LoVo (cell line): Measurements from ENCODE around the gene CD300E.
"Not testable (repeated sequence)": the region's sequence is repeated elsewhere in the genome, so short reads cannot be mapped to it uniquely, and the experiment has no call there.

Experiments
- DNase-seq: peaks from one replicate; pipeline ENCODE4 v3.0.0-alpha.2; 2016; ENCODE audit warnings: low spot score

The CD300E gene, protein sequence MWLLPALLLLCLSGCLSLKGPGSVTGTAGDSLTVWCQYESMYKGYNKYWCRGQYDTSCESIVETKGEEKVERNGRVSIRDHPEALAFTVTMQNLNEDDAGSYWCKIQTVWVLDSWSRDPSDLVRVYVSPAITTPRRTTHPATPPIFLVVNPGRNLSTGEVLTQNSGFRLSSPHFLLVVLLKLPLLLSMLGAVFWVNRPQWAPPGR

DNA sequence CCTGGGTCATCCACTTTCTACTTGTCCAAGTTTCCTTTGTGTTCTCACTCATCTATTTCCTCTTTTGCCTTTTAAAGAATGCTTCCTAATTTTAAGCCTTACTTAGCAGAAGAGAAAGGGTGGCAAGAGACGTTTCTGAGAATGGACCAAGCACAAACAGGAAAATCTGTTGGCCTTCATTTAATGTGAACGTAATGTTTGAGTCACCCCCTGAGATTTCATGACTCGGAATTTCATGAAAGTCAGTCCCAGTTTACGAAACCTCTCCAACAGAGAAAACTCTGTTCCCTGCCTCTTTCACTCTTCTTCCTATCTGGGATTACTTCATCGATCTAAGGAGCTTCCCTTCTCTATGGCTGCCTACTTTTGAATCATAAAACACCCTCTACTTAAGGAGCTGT lies at the start of gene CD300E:
TSS of gene CD300E (minus strand) at position 46 of the 401 bp plus-strand sequence. CDS start 117 bp downstream, outside the sequence.
- no peak for DNase-seq

DNA sequence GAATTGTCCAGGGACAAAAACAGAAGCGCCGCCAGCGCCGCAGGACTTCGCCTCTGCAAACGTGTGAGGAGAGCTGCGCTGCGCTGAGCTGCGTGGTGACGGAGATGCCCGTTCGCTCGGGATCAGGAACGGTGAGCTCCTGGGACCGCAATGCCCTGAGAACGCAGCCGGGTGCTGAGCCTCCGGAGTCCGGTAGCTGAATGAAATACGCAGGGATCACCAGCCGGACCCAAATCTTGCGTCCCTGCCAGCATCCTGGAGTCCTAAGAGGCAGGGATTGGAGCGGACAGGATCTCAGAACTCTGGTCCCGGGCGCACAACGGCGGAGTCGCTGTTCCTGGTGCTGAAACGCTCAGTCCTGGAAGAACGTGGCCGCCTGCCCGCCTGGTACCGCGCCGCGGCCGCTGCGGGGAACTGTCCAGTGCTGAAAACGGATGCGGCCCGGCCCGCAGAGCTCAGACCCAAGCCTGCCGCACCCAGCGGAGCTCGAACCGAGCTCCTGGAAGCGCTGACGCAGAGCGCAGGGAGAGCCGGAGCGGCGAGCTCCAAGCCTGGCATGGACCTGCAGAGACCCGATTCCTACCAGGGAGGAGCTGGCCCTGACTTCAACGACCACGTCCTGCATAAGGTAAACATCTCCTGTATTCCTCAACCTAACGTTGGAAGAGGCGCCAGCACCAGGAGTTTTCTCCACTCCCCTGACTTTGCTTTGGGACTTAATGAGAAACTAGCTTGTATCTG lies 47.7 kb upstream of the CD300E start:
- no peak for DNase-seq

DNA sequence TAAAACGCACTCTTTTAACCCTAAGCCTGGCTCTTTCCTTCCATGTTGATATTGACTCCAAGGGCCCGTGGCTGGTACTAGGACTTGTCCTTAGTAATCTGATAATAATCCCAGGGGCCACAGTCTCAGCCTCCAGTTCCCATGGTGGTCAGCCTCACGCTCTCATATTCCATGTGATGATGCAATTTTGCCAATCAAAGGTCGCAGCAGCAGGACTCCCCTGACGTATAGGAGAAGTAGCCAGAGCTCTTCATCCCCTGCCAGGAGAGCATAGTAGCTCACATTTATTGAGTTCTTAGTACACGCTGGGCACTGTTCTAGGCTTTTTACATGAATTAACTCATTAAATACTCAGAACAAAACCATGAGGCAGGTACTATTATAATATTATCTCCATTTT lies 46.8 kb upstream of the CD300E start:
- DNase-seq, result no peak

DNA sequence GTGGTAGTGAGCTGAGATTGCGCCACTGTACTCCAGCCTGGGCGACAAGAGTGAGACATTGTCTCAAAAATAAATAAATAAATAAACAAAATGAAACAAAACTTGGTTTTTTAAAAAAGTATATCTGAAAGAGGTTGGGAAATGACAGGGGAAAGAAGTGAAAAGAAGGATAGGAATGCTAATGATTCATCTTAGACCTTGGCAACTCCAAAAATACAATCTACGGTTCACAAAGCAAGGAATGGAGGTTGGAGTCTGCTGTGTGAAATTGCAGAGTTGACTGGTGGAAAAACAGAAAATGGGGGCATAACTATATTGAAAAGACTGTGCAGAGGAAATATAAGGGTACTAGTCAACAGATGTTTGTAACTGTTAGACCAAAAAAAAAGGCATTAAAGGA lies 40.0 kb upstream of the CD300E start:
- no peak for DNase-seq

DNA sequence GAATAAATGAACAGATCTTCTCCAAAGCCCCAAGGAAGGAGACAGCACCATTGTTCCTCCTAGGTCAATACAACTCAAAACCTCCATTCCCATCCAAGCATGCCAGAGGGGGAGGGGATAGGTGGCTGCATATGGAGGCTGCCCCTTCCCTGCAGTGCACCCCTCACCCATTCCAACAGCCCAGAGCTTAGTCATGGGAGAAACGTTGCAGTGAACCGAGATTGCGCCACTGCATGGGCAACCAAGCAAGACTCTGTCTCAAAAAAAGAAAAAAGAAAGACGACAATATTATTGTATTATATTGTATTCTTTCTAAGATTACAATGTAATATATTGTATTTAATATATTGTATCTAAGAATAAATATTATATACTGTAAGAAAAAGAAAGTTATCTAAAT lies 36.4 kb upstream of the CD300E start:
- DNase-seq, result no peak

DNA sequence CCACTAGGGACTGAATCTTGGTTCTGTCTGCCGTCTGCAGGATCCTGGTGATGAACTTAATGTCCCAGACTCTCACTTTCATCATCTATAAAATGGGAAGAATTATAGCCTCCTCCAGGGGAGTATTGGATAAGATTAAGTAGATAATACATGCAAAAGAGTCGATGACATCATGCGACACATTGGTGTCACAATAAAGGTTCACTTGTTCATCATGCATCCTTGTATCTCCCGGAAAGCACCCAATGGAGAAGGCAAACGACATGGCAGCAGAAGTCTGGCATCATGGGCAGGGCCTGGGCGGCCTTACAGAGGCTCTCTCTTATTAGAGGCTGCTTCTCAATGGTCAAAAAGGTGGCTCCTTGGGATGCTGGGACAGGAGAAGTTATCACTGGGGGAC lies 35.1 kb upstream of the CD300E start:
- DNase-seq, result no peak

DNA sequence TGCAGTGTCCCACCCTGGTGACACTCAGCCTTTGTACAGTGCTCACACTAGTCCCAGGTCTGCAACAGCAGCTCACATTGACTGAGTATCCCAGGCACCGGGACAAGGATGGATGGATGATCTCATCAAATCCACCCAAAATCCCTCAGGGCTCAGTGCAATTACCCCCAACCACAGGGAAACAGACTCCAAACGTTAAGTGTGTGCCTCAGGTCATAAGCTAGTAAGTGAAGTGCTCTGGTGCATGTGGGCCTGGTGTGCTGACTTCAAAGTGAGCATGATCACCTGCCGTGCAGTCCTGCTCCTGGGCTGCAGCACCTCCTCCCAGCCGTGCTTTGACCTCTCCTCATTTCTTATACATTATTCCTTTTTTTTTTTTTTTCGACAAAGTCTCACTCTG lies 31.2 kb upstream of the CD300E start:
- DNase-seq, result no peak

DNA sequence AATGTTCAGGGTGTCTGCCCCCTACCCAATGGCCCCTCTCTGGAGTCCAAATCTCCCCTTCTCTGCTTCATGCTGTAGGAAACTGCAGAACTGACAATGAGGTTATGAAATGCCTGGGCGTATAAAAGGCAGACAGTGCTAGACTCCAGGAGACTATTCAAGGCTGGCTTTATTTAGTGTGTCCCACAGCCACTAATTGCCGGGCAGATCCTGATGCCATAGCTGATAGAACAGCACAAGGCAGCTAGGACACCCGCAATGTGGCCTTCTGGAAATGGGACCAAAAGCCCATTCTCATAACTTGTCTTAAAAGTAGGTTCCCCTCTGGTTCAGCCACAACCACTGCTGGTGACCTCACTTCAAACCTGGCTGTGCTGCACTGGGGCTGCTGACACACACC lies 28.5 kb upstream of the CD300E start:
- DNase-seq, result no peak

DNA sequence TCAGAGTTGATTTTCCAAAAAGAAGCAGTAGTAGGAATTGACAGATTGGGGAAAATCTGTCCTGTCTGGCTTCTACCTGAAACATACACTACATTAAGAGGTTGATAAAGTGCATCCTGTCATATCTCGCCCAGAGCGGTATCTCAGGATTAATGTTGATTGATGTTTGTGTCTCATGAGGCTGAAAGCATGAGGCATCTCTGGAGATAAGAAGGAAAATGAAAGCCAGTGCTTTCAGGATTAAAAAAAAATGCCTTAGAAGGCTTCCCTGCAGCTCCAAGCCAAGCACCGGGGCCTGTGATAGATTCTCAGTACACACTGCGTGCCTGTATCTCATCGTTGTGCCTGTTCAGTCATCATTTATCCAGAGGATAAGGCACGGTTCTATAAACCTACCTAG lies 26.4 kb upstream of the CD300E start:
- no peak for DNase-seq

DNA sequence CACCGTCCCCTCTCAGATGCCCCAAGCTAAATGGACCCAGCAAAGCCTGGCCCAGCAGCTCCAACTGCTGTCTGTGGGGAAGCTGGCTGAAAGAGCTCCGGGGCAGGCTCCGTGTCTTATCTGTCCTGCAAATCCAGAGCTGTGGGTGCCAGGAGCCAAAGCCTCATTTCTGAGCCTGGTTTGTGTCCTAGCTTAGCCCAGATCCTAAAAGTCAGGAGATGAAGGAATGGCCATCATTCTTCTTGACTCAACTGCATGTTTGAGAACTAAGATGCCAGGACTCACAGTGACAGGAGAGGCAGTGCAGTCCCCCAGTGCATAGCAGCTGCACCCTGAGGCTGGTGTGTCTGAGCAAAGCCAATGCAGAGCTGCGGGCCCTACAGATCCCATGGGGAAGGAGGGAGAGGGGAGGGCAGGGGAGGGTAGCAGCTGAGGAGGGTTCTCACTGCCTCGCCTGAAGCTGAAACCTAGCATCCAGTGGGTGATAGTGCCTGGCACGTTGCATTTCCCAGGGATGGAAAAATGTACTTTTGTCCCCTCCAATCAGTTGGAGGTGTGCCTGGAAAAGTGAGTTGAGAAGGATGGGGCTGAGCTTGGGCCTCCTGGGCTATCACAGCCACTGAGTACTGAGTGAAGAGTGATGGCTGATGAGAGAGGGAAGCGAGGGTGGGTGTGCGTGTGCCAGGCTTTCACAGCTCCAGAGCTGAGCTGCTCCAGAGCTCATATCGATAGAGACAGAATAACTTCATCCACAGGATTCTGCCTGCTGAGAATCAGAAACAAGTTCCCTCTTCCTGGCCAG lies 24.5 kb upstream of the CD300E start:
- no peak for DNase-seq

DNA sequence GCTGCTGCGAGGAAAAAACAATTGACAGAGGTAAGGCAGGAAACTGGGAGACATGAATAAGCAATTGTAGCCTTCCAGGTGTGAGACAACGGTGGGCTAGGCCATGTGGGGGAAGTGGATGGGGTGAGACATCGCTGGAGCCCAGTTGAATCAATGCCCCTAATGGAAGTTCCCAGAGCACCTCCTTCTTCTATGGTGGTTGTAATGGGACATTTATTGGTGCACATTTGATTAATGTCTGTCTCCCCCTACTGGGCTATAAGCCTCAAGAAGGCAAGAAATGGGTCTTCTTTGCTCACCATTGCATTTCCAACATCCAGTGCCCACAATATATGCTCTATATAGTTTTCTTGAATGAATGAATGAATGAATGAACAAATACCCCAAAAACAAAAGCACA lies 22.7 kb upstream of the CD300E start:
- no peak for DNase-seq

DNA sequence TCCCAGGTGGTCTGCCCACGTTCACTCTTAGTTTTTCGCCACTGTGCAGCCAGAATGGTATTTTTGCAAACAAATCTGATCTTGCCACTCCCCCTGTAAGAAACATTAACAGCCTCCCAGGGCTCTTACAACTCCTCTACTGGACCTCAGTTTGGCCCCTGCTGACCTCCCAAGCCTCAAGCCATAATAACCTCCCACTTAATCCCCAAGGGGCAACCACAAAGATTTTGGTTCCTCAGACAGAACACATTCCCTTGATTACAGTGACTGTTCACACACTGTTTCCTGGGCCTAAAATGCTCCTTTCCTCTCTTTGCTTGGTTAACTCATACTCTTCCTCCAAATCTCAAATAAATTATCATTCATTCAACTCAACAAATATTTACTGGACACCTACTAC lies 21.5 kb upstream of the CD300E start:
- no peak for DNase-seq

DNA sequence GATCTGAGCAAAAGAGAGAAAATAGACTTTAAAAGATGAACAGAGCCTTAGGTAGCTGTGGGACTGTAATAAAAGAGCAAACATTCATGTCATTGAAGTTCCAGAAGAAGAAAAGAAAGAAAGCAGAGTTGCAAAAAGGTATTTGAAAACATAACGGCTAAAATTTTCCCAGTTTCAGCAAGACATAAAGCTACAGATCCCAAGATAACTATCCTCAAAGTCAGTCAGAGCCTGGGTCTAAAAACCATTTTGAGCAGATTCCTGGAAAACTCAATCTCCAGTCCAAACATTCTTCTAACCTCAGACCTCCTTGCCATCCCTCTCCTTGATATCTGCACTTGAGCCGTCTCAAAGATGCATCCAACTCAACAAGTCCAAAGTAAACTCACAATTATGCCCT lies 20.9 kb upstream of the CD300E start:
- no peak for DNase-seq

DNA sequence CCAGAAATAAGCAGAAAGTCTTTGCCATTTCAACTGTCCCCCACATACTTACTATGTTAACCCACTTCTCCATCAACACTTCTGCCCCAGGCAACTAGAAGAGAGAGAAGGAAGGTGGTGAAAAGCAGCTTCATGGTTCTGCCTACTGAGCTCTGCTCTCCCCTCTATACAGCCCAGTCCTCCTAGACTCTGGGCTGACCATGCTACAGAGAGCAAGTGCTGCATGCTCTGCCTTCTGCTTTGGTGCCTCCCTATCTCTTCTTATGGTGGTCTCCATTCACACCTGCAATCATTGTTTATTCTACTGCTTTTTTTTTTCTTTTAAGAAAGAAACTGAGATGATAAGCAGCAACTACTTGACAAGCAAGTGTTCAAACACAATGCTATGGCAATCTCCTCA lies 20.3 kb upstream of the CD300E start:
- no peak for DNase-seq

DNA sequence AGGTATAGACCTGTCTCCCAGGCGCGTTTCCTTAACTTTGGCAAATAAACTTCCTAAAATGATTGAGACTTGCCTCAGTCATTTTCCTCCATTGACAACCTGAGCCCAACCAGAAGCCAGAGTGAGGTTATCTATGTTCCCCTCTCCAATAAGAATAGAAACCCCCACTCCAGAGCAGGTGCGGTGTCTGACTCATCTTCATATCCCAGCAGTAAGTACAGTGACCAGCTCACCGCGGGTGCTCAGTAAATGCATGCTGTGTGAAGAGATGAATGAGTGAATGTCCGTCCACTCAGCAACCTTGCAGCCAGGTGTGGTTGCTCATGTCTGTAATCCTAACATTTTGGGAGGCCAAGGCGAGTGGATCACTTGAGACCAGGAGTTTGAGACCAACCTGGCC lies 19.5 kb upstream of the CD300E start:
- DNase-seq, result no peak

DNA sequence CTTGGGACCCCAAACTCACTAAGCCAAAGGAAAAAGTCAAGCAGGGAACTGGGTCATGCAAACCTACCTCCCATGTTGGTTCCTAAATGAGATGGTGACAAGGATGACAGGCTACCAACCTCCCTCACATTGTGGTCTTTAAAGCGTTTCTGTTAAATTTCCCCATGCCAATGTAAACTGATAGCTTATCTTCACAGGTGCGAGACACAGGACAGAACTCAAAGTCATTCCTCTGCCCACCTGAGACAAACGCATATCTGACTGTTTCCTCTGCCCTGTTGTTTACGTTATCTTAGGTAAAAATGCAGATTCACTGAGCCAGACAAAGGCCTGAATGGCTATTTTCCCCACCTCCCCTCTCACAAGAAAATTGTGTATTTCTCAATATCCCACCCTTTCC lies 19.0 kb upstream of the CD300E start:
- DNase-seq, result no peak

DNA sequence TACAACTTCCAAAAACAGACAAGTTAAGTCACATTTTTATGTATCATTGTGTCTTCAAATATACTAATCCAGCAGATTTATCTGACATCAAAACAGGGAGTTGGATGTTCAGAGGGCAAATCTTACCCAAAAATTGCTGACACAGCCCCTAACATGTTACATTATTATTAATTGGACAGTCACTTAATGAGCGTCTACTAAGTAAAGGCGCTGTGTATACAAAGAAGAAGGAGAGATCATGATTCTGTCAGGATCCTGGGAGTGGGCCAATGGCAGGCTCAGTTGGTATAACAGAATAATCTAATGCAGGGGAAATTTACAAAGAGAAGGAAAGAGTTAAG lies 18.4 kb upstream of the CD300E start:
- no peak for DNase-seq

DNA sequence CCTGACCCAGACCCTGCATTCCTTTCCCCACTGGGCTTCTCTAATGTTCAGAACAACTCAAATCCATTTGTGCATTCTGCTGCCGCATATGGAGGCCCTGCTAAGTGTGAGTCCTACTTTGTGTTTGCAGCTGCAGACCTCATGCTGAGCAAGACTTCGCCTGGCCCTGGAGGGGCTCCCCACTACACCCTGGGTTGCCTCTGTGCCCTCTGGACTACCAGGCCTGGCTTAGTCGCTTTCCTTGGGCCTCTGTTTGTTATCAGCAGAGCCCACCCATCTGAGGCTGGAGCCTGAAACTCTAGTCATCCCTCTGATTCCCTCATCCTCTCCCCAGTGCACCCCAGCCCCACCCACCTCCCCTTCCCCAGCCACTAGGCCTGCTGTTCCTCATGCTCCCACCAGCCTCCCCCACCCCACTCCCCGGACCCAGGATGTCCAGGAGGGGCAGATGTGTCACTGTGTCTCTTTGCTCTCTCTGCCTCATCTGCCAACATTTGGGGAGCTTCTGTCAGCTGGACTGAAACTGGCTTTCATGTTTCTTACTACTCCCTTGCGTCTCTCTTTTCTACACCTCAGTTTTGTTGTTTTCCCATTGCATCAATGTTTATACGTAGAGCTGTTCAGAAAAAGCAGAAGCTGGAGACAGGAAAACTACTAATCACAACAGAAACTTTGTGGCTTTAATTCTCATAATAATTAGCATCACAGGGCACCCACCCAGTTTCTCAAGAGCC lies 17.9 kb upstream of the CD300E start:
- DNase-seq, result no peak

DNA sequence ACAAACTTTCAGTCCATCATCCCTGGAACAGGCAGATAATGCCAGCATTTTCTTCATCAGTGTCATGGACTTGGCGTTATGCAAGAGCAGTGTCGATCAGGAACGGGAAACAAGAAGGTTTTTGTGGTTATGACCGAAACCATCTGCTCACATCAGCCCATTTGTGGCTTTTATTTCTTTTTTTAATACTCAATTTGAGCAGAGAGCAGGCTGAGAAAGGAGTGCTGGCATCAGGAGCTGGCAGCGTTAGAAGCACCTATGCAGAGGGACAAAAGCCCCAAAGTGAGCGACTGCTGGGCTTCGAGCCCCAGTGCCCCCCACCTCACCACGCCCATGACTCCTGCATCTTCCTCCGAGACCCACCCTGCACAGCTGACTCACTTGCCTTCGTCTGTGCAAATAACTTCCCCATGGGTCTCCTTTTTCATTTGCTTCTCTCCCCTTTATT lies 16.2 kb upstream of the CD300E start:
- DNase-seq, result no peak

DNA sequence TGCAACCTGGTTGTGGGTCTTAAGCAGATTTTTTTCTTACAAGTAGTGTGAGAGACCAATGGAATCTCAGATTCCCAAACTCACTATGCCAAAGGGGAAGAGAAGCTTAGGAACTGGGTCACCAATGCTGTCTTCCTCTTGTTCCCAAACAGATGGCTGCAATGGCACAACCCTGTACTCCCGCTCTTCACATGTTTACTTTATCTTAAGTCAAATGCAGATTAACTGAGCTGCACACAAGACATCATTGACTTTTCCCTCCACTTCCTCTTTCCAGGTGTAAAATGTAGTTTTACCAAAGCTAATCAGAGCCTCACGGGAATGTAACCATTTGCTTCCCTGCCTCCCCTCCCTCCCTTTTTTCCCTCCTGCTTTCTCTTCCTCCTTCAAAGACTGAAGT lies 14.4 kb upstream of the CD300E start:
- no peak for DNase-seq

DNA sequence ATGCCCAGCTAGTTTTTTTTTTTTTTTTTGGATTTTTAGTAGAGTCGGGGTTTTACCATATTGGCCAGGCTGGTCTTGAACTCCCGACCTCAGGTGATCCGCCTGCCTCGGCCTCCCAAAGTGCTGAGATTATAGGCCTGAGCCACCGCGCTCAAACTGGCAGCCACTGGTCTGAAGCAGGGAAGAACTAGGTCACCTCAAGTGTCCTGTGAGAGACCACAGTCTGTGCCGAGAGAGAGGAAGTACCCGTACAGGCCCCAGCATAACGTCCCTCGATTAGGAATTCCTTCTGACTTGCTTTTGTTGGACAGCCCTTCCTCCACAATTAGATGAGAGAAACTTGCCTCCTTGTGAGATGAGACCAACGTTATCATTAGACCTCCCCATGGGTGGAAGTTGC lies 13.7 kb upstream of the CD300E start:
- no peak for DNase-seq

DNA sequence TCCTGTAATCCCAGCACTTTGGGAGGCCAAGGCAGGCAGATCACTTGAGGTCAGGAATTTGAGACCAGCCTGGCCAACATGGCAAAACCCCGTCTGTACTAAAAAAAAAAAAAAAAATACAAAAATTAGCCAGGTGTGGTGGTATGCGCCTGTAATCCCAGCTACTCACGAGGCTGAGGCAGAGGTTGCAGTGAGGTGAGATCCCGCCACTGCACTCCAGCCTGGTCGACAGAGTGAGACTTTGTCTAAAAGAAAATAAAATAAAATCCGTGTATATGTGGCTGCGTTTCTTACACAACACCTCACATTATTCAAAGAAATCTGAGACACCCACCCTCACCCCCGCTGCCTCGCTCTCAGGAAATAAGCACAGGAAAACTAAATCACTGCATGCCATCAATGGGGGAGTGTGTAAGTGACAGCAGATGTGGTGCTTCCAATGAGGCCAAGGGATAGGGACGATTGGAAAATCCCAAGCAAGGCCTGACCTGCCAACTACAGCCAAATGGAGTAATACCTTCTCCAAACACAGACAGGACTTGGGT lies 13.1 kb upstream of the CD300E start:
- DNase-seq, result not testable (repeated sequence)
